GM18873 (cell line): ENCODE data around the gene UVSSA.

Experiments
- ATAC-seq: cut with Tn5 transposase; IDR thresholded peaks from one replicate; pipeline ENCODE4 v1.9.1; 2021; ENCODE audit warnings: mild to moderate bottlenecking, moderate library complexity, moderate number of reproducible peaks; ENCODE audit not compliant: unreplicated experiment, low FRiP score

UVSSA gene

DNA sequence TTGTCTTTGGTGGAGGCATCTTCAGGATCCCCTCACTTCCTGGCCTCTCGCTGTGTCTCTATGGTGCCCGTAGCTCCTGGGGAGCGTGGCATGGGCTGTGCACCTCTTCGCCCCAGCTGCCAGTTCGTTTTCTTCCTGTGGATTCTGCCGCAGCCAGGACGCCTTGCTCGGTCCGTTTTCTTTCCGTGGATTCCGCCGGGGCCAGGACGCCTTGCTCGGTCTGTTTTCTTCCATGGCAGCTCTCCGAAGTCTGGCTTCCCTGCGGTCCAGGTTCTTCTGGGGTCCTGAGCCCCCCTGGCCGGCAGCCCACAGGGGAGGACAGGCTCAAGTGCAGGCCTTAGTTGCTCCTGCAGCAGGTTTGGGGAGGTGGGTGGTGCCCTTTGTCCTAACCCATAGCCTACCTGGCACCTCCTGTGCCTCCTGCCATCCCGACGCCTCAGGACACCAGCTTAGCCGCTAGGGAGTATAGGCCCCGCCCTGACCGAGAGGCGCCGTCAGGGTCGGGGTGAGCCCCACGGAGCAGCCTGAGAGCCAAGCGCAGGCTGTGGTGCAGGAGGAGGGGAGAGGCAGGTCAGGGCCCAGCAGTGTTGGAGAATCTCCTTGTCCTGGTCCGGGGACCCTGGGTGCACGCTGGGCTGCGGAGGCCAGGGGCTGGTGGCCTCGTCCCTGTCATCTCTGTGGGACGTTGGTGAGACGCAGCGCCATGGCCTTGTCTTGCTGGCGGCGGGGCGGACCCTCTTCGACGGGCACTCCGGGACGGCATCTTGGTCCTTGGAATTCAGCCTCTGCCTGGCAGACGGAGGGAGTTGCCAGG is 27.1 kb downstream of the UVSSA start:
- ATAC-seq: no peak

DNA sequence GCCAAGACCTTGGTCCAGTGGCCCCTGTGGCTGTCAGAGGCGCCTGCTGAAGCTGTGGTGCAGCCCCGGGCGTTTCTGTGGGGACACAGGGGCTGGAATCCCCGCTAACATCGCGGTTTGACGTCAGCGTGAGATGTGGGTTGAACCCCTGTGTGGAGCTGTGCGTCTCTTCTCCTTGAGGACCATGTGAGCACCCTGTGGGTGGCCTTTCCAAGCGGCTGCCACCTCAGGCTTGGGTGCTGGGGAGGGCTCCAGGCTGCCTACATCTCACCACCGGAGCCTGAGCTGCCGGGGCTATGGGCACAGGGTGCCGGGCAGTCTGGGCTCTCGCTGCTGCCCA is 27.7 kb downstream of the UVSSA start:
- no peak for ATAC-seq

DNA sequence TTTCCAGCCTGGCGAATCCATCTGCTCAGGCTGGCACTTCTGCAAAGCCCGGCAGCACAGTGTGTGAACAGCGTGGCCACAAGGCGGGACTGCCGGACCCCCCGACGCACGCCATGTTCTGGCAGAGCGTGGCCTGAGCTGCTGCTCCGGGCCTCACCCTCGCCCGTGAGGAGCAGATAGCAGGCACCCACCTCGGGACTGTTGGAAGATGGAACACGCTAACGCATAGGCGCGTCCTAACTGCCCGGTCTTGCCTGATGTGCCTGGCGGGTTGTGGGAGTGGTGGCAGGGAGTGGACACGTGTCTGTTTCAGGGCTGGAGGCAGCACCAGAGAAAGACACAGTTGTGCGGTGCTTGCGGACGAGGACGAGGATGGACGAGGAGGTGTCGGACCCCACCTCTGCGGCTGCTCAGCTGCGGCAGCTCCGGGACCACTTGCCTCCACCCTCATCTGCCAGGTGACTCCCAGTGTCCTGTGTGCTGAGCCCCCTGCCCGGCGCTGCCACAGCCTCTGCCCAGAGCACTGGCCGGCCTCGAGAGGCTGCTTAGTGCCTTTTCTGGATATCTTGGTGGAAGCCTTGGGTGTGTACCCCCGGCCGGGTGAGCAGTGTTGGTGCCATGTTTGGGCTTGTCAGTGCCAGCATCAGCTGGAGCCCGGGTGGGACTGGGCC is 28.2 kb downstream of the UVSSA start:
- no peak for ATAC-seq

DNA sequence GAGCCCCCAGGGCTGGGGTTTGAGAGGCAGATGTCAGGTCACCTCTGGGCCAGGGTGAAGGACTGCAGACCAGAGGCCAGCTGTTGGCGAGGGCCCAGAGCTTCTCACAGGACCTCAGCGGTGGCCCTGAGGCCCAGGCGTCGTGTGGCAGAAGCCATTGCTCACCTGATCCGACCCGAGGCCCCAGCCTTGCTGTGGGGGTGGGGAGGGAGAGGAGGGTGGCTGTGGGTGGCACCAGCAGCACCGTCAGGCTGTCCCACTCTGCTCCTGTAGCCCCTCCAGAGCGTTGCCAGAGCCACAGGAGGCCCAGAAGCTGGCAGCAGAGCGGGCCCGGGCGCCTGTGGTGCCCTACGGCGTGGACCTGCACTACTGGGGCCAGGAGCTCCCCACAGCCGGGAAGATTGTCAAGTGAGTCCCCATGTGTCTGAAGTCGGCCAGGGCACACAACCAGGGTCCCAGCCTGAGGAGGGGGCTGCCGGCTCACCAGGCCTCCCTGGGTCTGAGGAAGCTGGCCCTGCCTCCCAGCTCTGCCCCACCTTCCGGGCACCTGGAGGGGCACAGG is 28.8 kb downstream of the UVSSA start:
- no peak for ATAC-seq

- no peak for ATAC-seq
Measured at GRCh38 chr4:1376391-1376840, 29.4 kb downstream of the UVSSA start.

DNA sequence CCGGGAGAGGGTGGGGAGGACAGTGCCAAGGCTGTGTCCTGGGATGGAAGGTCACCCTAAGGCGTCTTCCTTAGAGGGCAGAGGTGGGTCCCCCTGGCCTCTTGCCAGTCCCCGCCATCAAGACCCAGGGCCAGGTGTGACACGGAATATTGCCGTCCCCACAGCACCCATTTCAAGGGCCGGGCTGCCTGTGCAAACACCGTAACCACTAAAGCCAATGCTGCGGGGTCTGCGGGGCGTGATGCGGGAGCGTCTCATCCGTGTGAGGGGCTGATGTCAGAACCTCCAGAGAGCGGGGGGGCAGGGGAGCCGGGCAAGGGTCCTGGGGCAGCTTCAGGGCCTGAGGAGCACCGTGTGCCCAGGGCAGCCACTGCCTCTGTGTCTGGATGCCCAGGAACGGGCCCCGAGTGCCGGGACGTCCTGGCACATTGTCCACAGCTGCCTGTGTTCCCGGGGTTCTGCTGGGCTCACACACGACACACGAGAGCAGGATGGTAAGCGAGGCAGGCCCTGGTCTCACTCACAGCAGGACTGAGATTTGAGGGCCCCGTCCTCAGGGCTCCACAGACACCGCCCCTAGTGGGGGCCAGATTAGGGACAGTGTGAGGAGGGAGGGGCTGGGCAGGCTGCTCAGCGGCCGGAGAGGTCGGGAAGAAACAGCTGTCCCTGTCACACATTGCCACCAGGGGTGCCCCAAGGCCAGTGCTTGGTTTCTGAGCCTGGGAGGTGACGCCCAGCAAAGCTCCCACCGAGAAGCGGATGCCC is 30.0 kb downstream of the UVSSA start:
- ATAC-seq: no peak

DNA sequence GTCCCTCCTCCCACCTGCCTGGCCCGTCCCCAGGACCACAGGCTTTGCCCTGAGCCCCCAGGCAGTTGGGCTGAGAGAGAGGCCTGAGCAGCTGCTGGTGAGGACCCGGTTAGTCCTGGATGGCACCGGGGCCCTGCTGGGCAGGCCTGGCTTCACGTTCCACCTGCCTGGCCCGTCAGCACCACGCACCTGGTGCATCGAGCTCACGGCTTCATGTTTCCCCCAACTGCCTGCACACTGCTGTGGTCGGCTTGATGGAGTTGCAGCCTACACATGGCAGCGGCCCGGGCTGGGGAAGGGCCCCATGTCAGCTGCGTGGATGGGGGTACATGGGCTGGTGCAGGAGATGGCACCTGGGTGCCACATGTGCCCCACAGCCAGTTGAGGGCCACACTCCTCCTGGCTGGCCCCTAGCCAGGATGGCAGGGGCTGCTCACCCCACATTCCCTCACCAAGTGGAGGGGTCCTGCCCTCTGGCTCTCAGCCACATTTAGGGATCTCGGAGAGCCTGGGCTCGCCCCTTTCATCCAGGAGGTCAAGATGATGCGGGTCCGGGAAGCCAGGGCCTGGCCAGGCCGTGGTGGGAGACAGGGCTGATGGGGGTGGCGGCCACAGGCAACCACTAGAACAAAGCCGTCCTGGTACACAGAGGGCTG is 30.7 kb downstream of the UVSSA start:
- ATAC-seq: no peak

GRCh38 chr4:1378559-1379231 is 31.7 kb downstream of the UVSSA start:
- no peak for ATAC-seq

DNA sequence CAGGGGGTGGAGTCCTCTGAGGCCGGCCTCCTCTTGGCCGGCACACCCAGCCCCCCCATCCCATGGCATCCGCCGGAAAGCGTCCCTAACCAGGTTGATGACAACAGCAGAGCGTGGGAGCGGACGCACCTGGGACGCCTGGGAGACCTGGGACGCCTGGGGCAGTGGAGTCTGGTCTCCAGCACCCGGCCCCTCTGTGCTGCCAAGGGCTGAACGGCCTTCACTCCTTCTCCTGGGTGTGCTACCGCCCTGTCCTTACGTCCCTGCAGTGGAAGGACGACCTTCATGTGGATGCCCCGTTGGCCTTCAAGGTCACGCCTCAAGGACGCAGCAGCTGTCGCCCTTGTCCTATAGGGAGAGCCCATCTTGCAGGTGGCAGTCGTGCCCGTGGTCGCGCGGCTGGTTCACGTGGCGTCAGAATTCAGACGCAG is 32.4 kb downstream of the UVSSA start:
- no peak for ATAC-seq

- no peak for ATAC-seq
Measured at GRCh38 chr4:1379801-1380331, 32.9 kb downstream of the UVSSA start.

- ATAC-seq: no peak
Measured at GRCh38 chr4:1380368-1381151, 33.6 kb downstream of the UVSSA start.

DNA sequence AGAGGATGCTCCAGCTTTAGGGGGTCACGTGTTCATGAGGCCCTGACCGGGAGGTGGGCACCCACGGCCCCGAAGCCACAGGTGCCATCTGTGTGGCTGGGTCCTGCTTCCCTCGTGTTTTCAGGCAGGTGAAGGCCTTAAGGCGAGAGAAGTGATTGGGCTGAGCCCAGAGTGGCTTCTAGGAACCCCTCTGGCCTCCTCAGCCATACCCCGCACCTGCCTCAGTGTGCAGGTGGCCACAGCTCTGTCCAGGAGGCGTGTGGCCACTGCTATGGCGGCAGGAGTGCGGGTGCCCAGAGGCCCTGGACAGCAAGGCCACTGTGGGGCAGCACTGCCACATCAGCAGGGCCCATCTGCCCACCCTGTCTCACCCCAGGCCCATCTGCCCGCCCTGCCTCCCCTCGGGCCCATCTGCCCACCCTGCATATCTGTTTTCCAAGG is 34.2 kb downstream of the UVSSA start:
- ATAC-seq: no peak

DNA sequence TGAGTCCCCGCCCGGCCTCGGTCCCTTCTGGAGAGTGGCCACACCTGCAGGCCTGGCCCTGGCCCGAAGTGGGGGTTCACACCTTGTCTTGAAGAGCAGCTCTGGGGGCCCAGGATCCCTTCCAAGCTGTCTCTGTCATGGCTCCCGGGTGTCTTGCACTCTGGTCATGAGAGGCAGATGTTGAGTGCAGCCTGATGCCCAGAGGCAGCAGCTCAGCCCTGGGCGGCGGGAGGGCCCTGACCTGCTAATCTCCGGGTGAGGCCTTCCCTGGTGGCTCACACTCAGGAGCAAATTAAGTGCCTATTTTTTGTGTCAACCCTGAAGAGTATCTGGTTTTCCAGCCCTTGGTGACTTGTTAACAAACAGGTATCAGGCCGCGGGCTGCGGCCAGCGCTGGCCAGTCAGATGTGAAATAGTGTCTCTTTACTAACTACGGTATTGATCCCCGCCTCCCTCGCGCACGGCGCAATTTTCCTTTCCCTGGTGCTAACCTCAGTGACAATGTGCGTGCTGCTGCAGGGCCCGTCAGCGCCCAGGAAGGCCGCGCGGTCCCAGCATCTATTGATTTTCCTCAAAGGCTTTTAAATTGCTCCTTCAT is 35.0 kb downstream of the UVSSA start:
- ATAC-seq: no peak

GRCh38 chr4:1382776-1383727 is 36.0 kb downstream of the UVSSA start:
- ATAC-seq: no peak

- no peak for ATAC-seq
Measured at GRCh38 chr4:1383728-1384591, 37.0 kb downstream of the UVSSA start.

DNA sequence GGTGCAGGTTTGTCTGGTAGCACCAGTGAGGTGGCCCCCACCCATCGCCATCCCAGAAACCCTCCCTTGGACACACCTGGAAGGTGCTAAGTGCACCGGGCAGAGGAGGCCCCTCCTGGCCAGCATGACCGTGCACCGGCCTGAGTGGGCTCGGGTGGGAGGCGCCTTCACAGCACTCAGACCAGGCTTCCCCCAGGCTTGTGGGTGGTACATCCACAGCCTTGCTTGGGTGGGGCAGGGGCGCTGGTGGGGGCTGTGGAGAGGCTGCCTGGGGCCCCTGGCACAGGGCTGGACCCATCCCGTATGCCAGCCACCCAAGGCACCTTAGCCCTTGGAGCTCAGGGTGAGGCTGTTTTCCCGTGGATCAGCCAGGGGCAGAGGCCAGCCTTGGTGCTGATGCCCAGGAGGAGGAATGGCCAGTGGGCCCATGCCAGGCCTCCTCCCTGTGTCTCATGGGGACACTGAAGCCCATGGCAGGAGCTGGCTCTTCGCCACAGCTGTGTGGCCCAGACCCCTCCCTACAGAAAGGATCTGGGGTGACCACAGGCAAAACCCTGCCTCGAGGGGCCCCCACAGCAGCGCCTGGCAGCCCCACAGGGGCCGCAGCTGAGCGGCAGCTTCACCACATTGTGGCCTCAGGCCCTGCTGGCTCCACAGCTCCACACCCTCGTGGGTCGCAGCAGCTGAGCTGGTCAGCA is 37.8 kb downstream of the UVSSA start:
- ATAC-seq: no peak
